Activated B cell treated with CpG ODN at 0.5 μM for 24 hours (primary cell): Measurements from ENCODE around the gene RNF166. TPM values are rescaled to one million over a fixed set of nuclear protein-coding genes. Genes with fewer than 3 reads are reported as not detected.

Source experiments
- ATAC-seq: fragments of 200-7000 bp; cut with Tn5 transposase; one replicate; pipeline ENCODE4 v1.10.0; 2021; ENCODE audit warnings: low read depth, mild to moderate bottlenecking, moderate library complexity
- CTCF ChIA-PET: fragments of 350-600 bp; sonication (Branson Sonifier 250); formaldehyde crosslinking; loops from one replicate; lab custom pipeline; 2021; ENCODE audit warnings: antibody characterized with exemption; lab: Charles Lee
- POLR2A ChIA-PET: fragments of 350-600 bp; sonication (Branson Sonifier 250); formaldehyde crosslinking; loops from one replicate; lab custom pipeline; 2021; ENCODE audit warnings: antibody characterized with exemption; lab: Charles Lee
- DNase-seq: peaks from one replicate; pipeline ENCODE4 v3.0.0; 2022
- H3K27ac Mint-ChIP-seq: one replicate; pipeline ENCODE4 v1.8.0; 2020; ENCODE audit warnings: mixed read lengths
- H3K27me3 Mint-ChIP-seq: one replicate; pipeline ENCODE4 v1.8.0; 2021; ENCODE audit warnings: mixed read lengths
- H3K36me3 Mint-ChIP-seq: one replicate; pipeline ENCODE4 v1.8.0; 2021; ENCODE audit warnings: low read depth, mixed read lengths
- H3K4me1 Mint-ChIP-seq: one replicate; pipeline ENCODE4 v1.8.0; 2021; ENCODE audit warnings: mixed read lengths
- H3K4me3 Mint-ChIP-seq: one replicate; pipeline ENCODE4 v1.8.0; 2020; ENCODE audit warnings: mild to moderate bottlenecking, mixed read lengths
- H3K9me3 Mint-ChIP-seq: one replicate; pipeline ENCODE4 v1.8.0; 2020; ENCODE audit warnings: mixed read lengths
- CTCF ChIP-seq: fragments of 200-600 bp; IDR thresholded peaks from one replicate; pipeline ENCODE4 v1.8.0; 2022; ENCODE audit warnings: antibody characterized with exemption, mild to moderate bottlenecking
- intact Hi-C: fragments of 100-400 bp; cut with micrococcal nuclease; formaldehyde crosslinking; loops from one replicate; pipeline ENCODE4 v1.15.1; 2024
- total RNA-seq: library from RNA; stranded (reverse); gene quantifications from 2 replicates; pipeline ENCODE4 v1.2.3, GENCODE V29; 2022

Gene RNF166
- total RNA-seq, 1 donor from 2014 or later, result 45.3 TPM

- Mint-ChIP-seq H3K36me3 (peaks cover 12% of the 10 kb centered on the region), H3K27me3 (no peaks in the 10 kb centered on the region), H3K4me1 (peaks cover 46% of the 10 kb centered on the region), H3K9me3 (no peaks in the 10 kb centered on the region), H3K4me3 (peak overlapping the region; percentile 79), H3K27ac (peak overlapping the region; percentile 93)
- TF ChIP-seq CTCF, result no peak
- DNase-seq, result no peak
- POLR2A ChIA-PET, result interaction anchor here (0.7 to 3.8 kb wide), 8 partner anchors 17 to 158 kb away, joined by 3 to 32 read pairs (median 6); partner anchors contain the start of genes CYBA, MVD and ZC3H18
- ATAC-seq, result no peak
- intact Hi-C loops, result loop anchor here (1.0 to 10.0 kb wide), 4 partner anchors 21 to 226 kb away; partner anchors contain the start of genes CTU2, CYBA, RNF166 and ZFPM1
- CTCF ChIA-PET, result interaction anchor here (1.3 to 1.4 kb wide), 2 partner anchors 16 to 20 kb away, joined by 4 to 6 read pairs; no protein-coding TSS in a partner anchor
Observed at GRCh38 chr16:88680554-88681083, 25.6 kb downstream of the RNF166 start.

GRCh38 chr16:88678224-88678979 is 27.8 kb downstream of the RNF166 start:
- intact Hi-C loops, result no loop called here
- POLR2A ChIA-PET, result interaction anchor here (3.8 kb wide), 1 partner anchor 15 kb away, joined by 32 read pairs; the partner anchor contains the start of gene MVD
- CTCF ChIA-PET, result no interaction called here
- ATAC-seq (no peak), DNase-seq (no peak)
- Mint-ChIP-seq H3K4me3 (no peak overlapping the region), H3K9me3 (no peaks in the 10 kb centered on the region), H3K27ac (no peak overlapping the region), H3K4me1 (peaks cover 25% of the 10 kb centered on the region), H3K36me3 (peaks cover 17% of the 10 kb centered on the region), H3K27me3 (no peaks in the 10 kb centered on the region)
- TF ChIP-seq CTCF, result no peak

GRCh38 chr16:88677721-88678120 is 28.5 kb downstream of the RNF166 start:
- H3K4me1 Mint-ChIP-seq, result peaks cover 21% of the 10 kb centered on the region
- CTCF ChIA-PET, result no interaction called here
- no peak for TF ChIP-seq CTCF
- intact Hi-C loops, result no loop called here
- H3K9me3 Mint-ChIP-seq, result no peaks in the 10 kb centered on the region
- H3K4me3 Mint-ChIP-seq, result no peak overlapping the region
- H3K27ac Mint-ChIP-seq, result no peak overlapping the region
- POLR2A ChIA-PET, result no interaction called here
- H3K27me3 Mint-ChIP-seq, result no peaks in the 10 kb centered on the region
- no peak for ATAC-seq
- H3K36me3 Mint-ChIP-seq, result peaks cover 17% of the 10 kb centered on the region
- no peak for DNase-seq

- Mint-ChIP-seq H3K36me3 (peaks cover 19% of the 10 kb centered on the region), H3K4me3 (no peak overlapping the region), H3K9me3 (no peaks in the 10 kb centered on the region), H3K27me3 (no peaks in the 10 kb centered on the region), H3K4me1 (peaks cover 12% of the 10 kb centered on the region), H3K27ac (no peak overlapping the region)
- CTCF ChIA-PET, result no interaction called here
- DNase-seq (no peak), ATAC-seq (no peak)
- POLR2A ChIA-PET, result no interaction called here
- intact Hi-C loops, result no loop called here
- TF ChIP-seq CTCF, result no peak
Observed at GRCh38 chr16:88676502-88677242, 29.5 kb downstream of the RNF166 start.
